ENCODE measurements around the gene FNDC10.
A peak's percentile ranks its signal among the peaks of the same experiment; 100 is the strongest.
"Not testable (repeated sequence)": the region's sequence is repeated elsewhere in the genome, so short reads cannot be mapped to it uniquely, and the experiment has no call there.

The FNDC10 gene

DNA sequence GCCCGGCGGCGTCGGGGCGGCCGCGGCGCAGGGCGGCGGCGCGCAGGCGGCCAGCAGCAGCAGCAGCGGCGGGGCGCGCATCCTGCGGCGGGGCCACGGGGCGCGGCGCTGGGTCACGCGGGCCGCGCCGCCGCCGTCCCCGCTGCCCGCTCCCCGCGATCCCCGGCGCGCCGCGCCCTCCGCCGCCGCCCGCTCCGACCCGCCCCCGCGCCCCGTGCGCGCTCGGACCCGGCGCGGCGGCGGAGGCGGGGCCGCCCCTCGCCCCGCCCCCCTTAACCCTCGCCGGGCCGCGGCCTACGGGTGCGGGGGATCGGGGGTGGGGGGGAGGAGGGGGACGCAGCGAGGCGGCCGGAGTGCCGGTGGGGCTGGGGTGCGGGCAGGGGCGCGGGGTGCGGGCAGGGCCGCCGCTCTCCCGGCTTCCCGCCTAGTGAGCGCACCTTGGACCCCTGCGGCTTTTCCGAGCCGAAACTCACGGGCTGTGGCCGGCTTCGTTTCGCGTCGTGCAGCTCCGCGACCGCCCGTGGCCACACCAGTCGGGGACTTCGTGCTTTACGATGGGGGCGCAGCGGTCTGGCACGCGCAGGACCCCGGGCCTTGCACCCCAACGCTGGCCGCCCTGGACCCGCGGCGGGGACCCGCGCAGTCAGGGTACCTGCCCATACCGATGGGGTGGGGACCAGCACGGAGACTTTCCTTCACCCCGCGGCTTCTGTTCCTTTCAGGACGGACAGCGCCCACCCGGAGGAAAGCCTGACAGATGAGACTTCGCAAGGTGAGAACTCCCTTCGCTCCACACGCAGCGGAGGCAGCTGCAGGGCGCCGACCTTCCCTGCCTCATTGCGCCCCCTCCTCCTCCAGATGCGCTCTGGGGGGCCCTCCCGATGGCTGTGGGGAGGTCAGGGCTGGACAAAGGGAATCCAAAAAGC is at the start of gene FNDC10:
Gene FNDC10, minus strand, starts transcription at position 201 of the 926 bp plus-strand sequence. Its CDS starts 120 bp downstream, at position 81.
- no peak for DNase-seq

DNA sequence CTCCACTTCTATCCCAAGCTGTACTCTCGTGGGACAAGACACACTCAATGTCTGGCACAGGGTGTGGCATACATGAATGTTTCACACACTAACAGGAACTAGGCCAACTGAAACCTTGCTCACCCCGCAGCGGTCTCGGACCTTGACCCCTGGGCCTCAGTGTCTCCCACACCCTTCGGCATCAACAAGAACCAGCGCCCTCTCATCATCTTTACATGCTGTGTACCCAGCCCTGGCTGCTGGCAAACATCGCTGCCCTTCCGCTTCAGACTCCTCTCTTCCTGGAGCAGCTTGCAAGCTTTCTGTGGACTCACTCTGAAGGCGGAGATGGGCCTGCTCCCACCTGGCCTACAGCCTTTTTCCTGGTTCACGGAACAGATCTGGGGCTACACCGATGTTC is 48.3 kb upstream of the FNDC10 start:
- not testable (repeated sequence) for DNase-seq

DNA sequence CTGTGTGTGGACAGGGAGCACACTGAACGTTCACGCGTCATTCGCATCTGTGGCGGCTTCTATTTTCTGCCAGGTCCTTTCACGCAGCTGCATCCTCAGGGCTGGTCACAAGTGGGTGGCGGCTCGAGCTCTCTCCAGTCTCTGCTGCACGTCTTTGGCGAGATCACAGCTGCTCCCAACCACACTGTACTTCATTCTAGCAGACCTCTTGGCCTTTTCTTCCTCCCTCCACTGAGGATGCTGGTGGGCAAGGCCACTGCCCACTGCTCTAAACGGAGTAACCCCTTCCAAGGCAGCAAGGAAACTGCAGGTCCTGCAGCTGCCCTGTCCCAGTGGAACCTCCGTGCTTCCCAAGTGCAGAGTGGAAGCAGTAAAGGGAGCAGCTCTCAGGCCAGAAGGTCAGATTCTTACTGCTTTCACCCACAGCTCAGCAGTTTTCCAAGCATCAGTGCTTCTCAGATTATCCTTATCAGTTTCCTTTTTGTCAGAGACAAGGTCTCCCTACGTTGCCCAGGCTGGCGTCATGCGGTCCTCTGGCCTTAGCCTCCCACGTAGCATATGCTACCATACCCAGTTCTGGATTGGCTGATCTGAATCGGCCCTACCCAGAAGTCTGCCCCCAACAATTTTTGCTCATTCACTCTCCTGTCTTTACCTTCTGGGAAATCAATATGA is 47.8 kb upstream of the FNDC10 start:
- not testable (repeated sequence) for DNase-seq

DNA sequence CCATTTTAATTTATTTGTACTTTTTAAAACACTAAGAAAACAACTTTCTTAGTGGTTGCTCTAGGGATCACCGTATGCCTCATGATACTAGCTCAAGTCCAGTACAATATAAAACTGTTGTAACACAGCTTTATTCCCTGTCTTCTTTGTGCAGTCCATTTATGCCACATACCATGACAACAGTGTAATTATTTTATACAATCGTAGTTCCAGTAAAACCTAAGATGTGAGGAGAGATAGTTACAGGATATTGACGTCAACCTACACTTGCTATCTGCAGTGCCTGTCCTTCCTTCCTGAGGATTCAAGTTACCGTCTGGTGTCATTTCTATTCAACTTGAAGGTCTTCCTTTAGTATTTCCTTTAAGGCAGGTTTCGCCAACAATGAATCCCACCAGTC is 46.4 kb upstream of the FNDC10 start:
- not testable (repeated sequence) for DNase-seq

DNA sequence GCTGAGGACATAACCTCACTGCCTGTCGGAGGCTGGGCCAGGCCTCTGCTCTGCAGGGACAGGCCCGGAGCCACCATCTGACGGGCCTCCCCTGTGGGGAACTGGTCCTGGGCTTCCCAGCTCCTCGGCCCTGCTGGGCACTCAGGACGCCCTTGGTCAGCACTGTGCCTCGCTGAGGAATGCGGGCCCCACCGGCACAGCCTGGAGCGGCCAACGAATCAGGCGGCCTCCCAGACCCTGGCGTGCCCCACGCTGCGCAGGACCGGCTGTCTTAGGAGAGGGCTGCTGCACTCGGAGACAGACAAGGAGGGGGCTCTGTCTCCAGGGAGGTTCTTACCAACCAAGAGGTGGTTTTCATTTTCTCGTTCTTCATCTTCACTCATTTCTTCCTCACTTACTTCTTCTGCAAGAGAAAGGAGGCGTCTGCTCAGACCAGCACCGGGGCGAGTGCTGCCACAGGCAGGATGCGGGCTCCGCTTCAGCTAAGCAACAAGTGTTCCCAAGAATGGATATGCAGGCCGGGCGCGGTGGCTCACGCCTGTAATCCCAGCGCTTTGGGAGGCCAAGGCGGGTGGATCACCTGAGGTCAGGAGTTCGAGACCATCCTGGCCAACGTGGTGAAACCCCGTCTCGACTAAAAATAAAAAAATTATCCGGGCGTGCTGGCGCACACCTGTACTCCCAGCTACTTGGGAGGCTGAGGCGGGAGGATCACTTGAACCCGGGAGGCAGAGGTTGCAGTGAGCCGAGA is 41.0 kb upstream of the FNDC10 start:
- DNase-seq = not testable (repeated sequence)

DNA sequence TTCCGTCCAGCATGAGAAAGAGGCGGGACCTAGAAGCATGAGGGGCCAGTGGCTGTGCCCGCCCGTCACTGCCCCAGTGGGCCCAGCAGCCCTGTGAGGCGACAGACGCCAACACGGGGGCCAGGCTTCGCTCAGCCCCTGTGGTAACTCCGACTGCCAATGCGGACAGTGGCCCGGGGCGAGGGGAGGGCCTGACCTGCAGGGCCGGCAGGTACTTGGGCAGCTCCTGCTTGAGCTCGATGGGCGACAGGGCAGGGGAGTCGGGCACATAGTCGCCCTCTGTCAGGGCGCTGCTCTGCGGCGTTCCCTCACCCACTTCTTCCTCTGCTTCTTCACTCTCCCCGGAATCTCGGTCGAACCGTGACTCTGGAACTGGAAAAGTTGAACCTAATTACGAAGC is 40.1 kb upstream of the FNDC10 start:
- DNase-seq = not testable (repeated sequence)

DNA sequence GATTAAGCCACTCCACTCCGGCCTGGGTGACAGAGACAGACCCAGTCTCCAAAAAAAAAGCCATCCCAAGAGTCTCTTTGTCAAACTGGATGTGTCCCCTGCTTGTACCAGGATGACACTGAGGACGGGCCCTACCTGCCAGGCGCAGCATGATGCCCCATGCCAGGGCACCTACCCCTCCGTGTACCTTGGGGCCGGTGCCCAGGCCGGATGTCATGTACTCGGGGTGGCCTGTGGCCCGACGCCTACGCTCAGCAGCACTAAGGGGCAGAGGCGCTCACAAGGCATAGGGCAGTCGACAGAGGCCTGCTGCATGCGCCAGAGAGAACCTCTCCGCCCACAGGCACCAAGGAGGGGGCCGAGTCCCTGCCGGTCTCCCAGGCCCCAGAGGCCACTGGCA is 39.4 kb upstream of the FNDC10 start:
- not testable (repeated sequence) for DNase-seq

DNA sequence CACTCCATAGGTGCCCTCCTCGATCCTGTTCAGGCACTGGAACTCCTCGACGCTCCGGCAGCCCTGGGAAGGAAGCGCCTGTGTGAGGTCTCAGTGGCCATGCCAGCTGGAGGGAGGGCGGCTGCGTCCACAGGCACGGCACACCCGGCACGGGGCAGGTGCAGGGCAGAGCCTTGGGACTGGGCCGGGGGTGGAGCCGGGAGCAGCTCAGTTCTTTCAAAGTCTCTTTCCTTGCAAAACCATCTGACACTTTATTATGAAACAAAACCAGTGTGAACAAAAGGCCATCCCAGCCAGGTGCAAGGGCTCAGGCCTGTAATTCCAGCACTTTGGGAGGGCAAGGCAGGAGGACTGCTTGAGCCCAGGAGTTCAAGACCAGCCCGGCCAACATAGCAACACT is 38.6 kb upstream of the FNDC10 start:
- not testable (repeated sequence) for DNase-seq

DNA sequence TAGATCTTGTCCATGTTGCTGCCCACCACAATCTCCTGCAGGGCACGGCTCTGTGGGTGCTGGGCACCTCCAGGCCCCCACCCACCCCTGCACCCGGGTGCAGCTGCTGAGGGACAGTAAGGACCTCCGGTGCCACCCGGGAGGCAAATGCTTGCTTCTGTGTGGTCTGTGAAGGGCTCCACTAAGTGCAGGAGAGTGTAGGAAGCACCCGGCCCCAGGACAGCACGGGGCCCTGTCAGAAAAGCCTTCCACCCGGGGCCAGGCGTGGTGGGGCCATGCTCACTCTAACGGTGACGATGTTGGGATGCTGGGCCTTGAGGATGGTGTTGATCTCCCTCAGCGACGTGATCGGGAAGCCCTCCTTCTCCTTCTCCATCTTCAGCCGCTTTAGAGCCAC is 37.5 kb upstream of the FNDC10 start:
- not testable (repeated sequence) for DNase-seq

DNA sequence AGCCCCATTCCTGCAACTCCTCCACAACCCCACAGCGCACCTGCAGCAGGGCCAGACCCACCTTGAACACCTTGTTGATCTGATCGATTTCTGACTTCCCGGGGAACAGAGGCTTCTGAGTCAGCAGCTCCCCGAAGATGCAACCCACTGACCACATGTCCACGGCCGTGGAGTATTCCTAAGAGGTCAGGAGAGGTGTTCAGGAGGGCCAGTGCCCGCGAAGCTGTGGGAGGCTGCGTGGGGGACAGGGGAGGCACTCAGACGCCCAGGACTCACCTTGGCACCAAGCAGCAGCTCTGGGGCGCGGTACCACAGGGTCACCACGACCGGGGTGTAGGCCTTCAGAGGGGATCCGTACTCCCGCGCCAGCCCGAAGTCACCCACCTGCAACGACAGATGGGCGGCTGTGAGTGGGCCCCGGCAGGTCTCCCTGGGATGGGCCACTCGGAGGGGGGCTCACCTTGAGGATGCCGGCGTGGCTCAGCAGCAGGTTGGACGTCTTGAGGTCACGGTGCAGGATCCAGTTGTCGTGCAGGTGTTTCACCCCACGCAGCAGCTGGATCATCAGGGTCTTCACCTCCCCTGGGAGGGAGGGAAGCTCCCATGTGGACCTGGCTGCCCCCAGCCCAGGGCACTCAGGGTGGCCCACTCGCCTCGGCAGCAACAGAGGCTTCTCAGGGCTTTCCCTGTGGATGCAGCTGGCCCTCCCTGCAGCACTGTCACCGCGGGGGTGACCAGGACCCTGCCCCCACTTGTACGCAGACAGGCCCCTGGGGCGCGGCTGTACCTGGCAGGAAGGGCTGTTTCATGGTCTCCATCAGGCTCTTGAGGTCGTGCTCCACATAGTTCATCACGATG is 36.9 kb upstream of the FNDC10 start:
- not testable (repeated sequence) for DNase-seq

DNA sequence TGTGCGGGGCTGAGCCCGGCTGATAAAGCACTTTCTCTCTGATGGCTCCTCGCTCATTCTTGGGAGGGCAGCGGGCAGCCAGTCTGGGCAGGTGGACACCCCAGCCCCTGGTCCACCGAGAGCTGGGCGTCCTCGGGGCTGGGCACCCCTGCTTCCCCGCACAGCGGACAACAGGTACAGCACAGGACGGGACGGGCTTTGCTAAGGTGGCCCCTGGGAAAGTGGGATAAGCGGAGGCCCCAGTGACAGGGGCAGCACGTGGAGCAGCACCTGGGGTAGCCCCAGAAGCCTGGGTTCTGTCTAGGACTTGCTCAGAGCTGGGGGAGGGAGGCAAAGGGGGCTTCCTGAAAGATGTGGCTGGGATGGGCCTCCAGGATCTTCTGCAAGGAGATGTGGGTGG is 34.7 kb upstream of the FNDC10 start:
- DNase-seq = not testable (repeated sequence)

DNA sequence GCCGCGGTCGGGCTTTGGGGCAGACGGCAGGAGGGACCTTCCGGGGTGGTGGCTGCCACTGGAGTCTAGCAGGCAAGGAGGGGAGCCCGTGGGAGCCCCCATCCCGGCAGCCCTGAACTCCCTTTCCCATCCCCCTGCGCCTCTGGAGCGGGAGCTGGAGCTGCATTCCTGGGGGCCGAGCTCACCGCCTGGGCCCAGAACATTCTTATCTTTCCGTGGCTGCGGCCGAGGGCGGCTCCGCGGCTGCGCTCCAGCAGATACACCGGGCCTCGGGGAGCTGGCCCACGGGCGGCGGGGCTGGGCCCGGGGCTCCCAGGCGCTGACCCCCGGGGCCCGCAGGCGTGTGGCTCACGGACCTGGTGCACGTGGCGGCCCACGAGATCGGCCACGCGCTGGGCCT is 33.5 kb upstream of the FNDC10 start:
- not testable (repeated sequence) for DNase-seq

DNA sequence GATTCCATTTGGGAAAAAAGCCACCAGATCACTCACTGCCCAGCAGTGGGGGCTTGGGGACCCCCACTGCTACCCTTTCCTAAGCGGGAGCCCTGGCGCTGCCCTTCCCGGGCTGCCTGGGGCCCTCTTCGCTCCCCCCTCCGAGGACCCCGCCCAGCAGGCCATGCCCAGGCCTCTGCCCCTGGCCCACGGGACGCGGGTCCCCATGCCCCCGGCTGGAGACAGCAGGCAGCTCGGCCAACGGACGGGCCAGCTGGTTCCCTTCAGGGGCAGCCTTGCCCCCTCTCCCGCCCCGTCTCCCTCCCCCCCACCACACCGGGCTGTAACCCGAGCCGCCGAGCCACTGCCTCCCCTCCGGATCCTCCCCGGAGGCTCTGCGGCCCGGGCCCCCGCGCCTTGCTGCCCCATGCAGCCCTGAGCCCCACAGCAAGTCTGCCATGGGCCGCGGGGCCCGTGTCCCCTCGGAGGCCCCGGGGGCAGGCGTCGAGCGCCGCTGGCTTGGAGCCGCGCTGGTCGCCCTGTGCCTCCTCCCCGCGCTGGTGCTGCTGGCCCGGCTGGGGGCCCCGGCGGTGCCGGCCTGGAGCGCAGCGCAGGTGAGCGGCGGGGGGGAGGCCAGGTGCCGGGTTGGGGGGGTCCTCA is 32.0 kb upstream of the FNDC10 start, which contains the start of gene MMP23B:
Gene MMP23B, plus strand, starts transcription at position 392 of the 639 bp plus-strand sequence. Its CDS starts 46 bp downstream, at position 438.
- DNase-seq = no peak

DNA sequence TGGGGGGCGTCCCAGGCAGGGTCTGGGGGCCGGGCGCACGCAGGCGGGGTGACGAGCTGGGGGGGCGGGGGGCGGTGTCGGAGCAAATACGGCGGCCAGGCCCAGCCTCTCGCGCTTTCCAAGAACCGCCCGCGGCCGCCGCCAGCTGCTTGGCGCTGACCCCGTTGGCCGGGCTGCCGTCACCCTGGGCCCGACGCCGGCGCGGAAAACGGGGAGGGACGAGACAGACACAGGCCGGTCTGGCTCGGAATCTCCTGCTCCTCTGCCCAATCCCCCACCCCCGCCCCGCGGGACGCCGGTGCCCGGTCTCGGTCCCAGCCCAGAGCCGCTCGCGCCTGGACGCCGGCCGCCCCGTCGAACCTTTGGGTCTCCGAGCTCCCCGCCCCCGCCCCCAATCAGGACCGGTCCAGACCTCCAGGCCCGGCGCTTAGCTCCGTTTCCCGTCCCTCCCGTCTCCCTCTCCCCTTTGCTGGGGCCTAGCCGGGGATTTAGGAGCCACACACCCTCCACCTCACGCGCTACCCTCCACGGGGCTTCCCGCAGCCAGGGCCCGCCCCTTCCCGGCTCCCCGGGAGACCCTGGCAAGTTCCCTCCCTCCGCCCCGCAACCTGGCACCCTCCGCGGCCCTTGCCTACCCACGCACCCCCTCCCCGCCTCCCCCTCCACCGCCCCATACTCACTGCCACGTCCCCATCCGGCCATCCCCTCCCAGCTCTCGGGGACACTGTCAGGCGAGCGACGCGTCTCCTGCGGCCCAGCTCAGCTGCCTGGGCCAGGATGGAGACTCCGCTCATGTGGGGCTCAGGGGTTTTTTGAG is 31.2 kb upstream of the FNDC10 start:
- DNase-seq = peak in 1 of 2 donors; percentile 24

DNA sequence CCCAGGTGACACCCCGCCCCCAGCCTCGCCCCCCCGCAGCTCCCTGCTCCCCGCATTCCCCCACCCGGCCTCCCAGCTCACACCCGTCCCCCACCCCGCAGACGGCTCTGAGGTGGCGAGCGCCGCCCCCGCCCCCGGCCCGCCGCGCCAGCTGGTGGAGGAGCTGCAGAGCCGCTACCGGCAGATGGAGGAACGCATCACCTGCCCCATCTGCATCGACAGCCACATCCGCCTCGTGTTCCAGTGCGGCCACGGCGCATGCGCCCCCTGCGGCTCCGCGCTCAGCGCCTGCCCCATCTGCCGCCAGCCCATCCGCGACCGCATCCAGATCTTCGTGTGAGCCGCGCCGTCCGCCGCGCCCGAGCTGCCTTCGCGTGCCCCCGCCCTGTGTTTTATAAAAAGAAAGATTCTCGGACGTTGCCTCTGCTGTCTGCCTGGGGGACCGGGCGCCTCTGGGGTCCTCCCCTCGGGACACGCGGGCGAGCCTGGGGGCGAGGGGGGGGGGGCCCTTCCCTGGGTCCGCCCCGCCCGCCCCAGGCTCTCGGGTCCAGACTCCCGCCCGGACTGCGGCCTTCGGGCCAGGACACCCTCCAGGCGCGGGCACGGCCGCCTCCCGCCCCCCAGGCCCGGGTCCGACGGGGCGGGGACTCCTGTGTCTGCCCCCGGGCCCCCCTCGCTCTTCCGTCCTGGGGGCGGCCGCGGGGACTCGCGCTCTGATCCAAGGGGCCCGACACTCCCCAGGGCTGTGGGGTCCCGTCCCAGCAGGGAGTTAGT is 30.4 kb upstream of the FNDC10 start:
- DNase-seq = peak; percentile 87 to 94

DNA sequence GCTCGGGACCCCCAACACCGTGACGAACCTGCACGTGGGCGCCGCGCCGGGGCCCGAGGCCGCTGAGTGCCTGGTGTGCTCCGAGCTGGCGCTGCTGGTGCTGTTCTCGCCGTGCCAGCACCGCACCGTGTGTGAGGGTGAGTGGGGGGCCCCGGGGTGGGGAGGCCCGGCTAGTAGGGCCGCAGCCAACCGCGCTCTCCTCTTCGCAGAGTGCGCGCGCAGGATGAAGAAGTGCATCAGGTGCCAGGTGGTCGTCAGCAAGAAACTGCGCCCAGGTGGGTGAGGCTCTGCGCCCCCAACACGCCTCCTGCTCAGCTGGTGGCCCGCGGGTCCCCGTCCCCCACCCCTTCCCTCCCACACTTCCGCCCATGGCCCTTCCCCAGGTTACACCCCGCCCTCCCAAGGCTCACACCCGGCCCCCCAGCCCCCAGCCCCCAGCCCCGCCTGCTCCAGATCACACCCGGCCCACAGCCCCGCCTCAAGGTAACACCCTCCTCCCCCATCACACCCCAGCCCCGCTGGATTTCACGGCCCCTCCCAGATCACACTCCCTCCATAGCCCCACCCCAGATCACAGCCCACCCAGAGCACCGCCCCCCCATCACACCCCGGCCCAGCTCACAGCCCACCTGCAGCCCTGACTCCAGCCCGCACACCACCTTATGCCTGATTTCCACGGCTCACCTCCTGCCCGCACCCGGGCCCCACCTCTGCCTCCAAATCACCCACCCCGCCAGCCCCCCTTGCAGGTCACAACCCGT is 29.7 kb upstream of the FNDC10 start:
- peak; percentile 67 to 81 for DNase-seq

DNA sequence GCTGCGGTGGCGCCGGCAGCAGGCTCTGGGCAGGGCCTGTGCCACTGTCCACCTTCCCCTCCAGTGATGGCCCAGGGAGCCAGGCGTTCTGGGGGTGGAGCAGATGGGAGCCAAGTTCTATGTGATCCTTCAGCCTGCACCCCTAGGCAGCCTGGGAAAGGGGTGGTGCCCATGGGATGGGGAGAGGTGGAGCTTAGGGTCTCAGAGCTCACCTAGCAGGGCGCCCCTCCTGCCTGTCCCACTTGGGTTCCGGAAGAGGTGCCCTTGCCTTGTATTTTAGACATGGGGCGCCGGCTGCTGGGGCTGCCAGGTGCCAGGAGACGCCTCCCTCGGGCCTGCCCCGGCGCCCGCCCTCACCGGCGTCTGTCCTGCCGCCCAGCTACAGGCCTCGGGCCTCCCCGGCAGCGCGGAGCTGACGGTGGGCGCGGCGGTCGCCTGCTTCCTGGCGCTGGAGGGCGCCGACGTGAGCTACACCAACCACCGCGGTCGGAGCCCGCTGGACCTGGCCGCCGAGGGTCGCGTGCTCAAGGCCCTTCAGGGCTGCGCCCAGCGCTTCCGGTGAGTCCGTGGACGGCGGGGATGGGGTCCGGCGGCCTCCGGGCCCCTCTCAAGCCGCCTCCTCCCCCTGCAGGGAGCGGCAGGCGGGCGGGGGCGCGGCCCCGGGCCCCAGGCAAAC is 29.0 kb upstream of the FNDC10 start:
- DNase-seq = peak; percentile 31 to 38
